Stomach (tissue), 4 donors: ENCODE data around the gene HERC4.

Experiments used
- CTCF ChIP-seq, 7 experiments: fragments of 450-650 bp in 4 of 7; fragments of 200-600 bp in 3 of 7; sonication (generic) in 3 of 7; IDR thresholded peaks; one replicate each; pipeline ENCODE4 v1.5.1; 2016 to 2019; ENCODE audit warnings: antibody characterized with exemption in 7 of 7, control low read depth in 2 of 7, mild to moderate bottlenecking in 1 of 7
- POLR2AphosphoS5 ChIP-seq, 3 donors: sonication (generic); formaldehyde crosslinking; IDR thresholded peaks; one replicate each; pipeline ENCODE4 v1.6.1; 2016; ENCODE audit warnings: antibody characterized with exemption in 3 of 3

GRCh38 chr10:67971311-67971710, 103.8 kb downstream of the HERC4 start:
- TF ChIP-seq CTCF (IDR thresholded peaks at IDR 0.05), result no peak
- no peak for TF ChIP-seq POLR2AphosphoS5 (IDR thresholded peaks at IDR 0.05)
